Thoracic aorta endothelial cell (primary cell): Measurements from ENCODE around the gene HP. TPM values are rescaled to one million over a fixed set of nuclear protein-coding genes. Genes with fewer than 3 reads are reported as not detected.

Experiments
- total RNA-seq: library from RNA; depleted of rRNA; stranded (reverse); fragments of >200 nt; gene quantifications from 2 replicates; pipeline ENCODE4 v1.2.3, GENCODE V29; 2012

HP gene, protein sequence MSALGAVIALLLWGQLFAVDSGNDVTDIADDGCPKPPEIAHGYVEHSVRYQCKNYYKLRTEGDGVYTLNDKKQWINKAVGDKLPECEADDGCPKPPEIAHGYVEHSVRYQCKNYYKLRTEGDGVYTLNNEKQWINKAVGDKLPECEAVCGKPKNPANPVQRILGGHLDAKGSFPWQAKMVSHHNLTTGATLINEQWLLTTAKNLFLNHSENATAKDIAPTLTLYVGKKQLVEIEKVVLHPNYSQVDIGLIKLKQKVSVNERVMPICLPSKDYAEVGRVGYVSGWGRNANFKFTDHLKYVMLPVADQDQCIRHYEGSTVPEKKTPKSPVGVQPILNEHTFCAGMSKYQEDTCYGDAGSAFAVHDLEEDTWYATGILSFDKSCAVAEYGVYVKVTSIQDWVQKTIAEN
- total RNA-seq, result not detected in 2 replicates

DNA sequence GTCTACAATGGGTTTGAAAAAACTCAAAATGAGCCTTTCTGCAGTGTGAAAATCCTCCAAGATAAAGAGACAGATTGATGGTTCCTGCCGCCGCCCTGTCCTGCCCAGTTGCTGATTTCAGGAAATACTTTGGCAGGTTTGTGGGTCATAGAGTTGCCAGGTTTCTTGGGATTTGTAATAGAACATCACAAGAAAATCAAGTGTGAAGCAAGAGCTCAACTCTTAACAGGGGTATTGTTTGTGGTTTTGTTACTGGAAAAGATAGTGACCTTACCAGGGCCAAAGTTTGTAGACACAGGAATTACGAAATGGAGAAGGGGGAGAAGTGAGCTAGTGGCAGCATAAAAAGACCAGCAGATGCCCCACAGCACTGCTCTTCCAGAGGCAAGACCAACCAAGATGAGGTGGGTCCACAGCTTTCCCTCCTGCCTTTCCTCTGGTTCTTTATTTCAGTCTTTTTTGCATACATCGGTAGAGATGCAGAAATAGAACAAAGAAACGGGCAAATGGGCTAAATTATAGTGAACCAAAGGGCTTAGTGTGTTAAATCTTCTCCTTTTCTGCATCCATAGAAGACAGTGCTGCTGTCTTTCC lies at the start of gene HP:
TSS of gene HP (plus strand) at position 252 of the 594 bp plus-strand sequence. CDS start at position 400, 148 bp downstream.

GRCh38 chr16:72008424-72009216 lies 45.7 kb upstream of the HP start, which contains the start of gene DHODH:
Gene DHODH, plus strand, starts transcription at chr16:72008744. Its CDS starts 21 bp downstream, at chr16:72008765.

GRCh38 chr16:72093448-72094265 lies 39.4 kb downstream of the HP start, which contains the start of the genes DHX38 and TXNL4B:
Gene DHX38, plus strand, starts transcription at chr16:72093847. Its CDS starts 2,311 bp downstream, at chr16:72096158.
Gene TXNL4B, minus strand, starts transcription at chr16:72093620. Its CDS starts 2,871 bp downstream, at chr16:72090749.

Other genes starting within 250 kb of the HP start
- gene AP1G1, start 245.7 kb upstream of the HP start, total RNA-seq, result 116 and 124 TPM in 2 replicates
- 22.0 and 23.4 TPM in 2 replicates for gene ATXN1L, start 208.5 kb upstream of the HP start, total RNA-seq
- 4.5 and 5.1 TPM in 2 replicates for gene ZNF821, start 170.3 kb upstream of the HP start, total RNA-seq
- gene IST1, start 159.0 kb upstream of the HP start, total RNA-seq, result 190 and 226 TPM in 2 replicates
- not detected in 2 replicates for gene PKD1L3, start 54.1 kb upstream of the HP start, total RNA-seq
- 5.3 and 6.0 TPM in 2 replicates for gene DHODH, start 45.8 kb upstream of the HP start, total RNA-seq
- gene HPR, start 8.7 kb downstream of the HP start, total RNA-seq, result not detected in 2 replicates
- 10.9 and 12.3 TPM in 2 replicates for gene TXNL4B, start 39.1 kb downstream of the HP start, total RNA-seq
- 66.6 and 82.6 TPM in 2 replicates for gene DHX38, start 39.3 kb downstream of the HP start, total RNA-seq
- gene PMFBP1, start 117.7 kb downstream of the HP start, total RNA-seq, result under 0.01 and 0.14 TPM in 2 replicates